ENCODE results near the gene SCEL.

SCEL gene, protein sequence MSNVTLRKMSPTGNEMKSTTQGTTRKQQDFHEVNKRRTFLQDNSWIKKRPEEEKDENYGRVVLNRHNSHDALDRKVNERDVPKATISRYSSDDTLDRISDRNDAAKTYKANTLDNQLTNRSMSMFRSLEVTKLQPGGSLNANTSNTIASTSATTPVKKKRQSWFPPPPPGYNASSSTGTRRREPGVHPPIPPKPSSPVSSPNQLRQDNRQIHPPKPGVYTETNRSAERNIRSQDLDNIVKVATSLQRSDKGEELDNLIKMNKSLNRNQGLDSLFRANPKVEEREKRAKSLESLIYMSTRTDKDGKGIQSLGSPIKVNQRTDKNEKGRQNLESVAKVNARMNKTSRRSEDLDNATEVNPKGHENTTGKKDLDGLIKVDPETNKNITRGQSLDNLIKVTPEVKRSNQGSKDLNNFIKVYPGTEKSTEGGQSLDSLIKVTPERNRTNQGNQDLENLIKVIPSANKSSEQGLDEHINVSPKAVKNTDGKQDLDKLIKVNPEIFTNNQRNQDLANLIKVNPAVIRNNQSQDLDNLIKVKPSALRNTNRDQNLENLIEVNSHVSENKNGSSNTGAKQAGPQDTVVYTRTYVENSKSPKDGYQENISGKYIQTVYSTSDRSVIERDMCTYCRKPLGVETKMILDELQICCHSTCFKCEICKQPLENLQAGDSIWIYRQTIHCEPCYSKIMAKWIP

DNA sequence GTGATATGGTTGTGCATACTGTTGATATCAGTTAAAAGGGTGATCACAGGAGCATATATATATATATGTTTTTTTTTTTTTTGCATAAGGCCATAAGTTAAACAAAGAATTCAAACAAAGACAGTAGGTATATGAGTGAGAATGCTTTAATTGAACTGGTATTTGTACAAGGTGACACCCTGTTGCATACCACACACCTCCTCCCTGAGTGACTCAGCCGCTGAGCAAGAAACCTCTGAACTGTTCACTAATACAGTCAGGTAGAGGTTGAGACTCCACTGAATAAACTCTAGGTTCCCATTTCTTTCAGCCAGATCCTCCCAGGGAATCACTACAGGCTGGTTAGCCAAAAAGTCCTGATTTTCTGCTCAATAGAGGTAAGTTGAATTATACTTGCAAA, at the start of gene SCEL:
Gene SCEL (plus strand): TSS at position 259 of the 400 bp plus-strand sequence. CDS start 20,170 bp downstream, outside the sequence.
- no peak for TF ChIP-seq ZFX (IDR thresholded peaks at IDR 0.05)
- TF ChIP-seq, protein P1, sequence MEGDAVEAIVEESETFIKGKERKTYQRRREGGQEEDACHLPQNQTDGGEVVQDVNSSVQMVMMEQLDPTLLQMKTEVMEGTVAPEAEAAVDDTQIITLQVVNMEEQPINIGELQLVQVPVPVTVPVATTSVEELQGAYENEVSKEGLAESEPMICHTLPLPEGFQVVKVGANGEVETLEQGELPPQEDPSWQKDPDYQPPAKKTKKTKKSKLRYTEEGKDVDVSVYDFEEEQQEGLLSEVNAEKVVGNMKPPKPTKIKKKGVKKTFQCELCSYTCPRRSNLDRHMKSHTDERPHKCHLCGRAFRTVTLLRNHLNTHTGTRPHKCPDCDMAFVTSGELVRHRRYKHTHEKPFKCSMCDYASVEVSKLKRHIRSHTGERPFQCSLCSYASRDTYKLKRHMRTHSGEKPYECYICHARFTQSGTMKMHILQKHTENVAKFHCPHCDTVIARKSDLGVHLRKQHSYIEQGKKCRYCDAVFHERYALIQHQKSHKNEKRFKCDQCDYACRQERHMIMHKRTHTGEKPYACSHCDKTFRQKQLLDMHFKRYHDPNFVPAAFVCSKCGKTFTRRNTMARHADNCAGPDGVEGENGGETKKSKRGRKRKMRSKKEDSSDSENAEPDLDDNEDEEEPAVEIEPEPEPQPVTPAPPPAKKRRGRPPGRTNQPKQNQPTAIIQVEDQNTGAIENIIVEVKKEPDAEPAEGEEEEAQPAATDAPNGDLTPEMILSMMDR (conservative IDR thresholded peaks at IDR 0.05), result no peak
- H3K27ac ChIP-seq, result no peak within 1 kb of the TSS; the same call in 1 of the 2 replicates

DNA sequence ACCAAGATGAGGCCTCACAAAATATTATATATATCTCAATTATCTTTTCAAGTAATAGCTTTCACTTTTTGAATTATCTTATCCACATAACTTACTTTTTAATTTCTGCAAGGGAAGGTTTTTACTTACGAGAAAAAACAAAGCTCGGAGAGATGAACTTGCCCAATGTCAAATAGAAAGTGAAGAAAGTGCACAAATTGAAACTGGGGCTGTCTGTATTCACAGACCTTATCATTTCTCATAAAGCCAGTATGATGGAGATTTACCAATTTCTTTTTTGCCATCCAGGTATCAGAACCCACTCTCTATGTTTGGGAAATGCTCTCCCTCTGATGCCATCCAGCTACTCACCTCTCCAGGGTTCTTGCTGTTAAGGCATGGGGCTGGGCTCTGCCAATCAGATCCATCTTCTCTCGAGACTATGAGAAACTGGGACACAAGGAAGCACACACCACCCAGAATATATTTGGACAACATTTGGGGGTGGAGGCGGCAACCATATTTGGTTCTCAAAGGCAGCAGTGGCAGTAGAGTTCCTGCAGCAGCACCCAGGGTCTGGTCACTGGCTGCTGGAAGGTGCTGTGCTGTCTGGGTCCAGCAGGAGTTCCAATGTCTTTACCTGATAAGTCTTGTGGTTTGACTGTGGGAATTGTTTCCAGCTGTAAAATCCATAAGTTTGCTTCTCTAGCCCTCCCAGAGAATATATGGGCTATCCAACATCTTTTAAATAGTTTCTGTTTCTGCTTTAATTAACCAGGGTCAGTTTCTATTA, 45.8 kb upstream of the SCEL start:
- no peak for TF ChIP-seq ZFX (IDR thresholded peaks at IDR 0.05)
- TF ChIP-seq, protein P1 (conservative IDR thresholded peaks at IDR 0.05), result no peak
- H3K27ac ChIP-seq, result no peak overlapping the region

- no peak overlapping the region for H3K27ac ChIP-seq
- no peak for TF ChIP-seq ZFX (IDR thresholded peaks at IDR 0.05)
- TF ChIP-seq, protein P1 (conservative IDR thresholded peaks at IDR 0.05), result peak; percentile 56
These were observed 42.5 kb upstream of the SCEL start for GRCh38 chr13:77492982-77493381.

GRCh38 chr13:77494226-77494625, 41.3 kb upstream of the SCEL start:
- TF ChIP-seq, protein P1 (conservative IDR thresholded peaks at IDR 0.05), result no peak
- no peak for TF ChIP-seq ZFX (IDR thresholded peaks at IDR 0.05)
- no peak overlapping the region for H3K27ac ChIP-seq

GRCh38 chr13:77497350-77497749, 38.2 kb upstream of the SCEL start:
- no peak for TF ChIP-seq ZFX (IDR thresholded peaks at IDR 0.05)
- TF ChIP-seq, protein P1 (conservative IDR thresholded peaks at IDR 0.05), result no peak
- H3K27ac ChIP-seq, result no peak overlapping the region

DNA sequence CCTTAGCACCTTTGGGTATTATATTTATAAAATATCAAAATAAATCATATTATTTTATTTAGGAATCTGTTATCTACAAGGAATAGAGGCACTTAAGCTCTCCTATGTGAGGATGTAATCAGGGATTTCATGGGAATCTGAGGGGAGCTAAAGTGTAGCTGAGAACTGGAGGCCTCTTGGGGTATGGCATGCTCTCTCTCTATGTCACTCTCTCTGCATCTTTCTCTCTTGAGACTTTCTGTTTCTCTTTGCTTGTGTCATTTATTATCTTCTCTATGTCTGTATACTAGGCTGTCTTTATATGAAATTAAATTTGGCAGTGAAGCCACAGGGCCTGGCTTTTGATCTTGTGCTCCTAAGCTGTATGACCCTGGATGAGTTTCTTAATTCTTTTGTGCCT, 37.7 kb upstream of the SCEL start:
- TF ChIP-seq ZFX (IDR thresholded peaks at IDR 0.05), result no peak
- TF ChIP-seq, protein P1 (conservative IDR thresholded peaks at IDR 0.05), result no peak

More for the DNA sequence above, 37.7 kb upstream of the SCEL start:
- H3K27ac ChIP-seq, result no peak overlapping the region
